ENCODE measurements around the gene AURKA. TPM values are rescaled to one million over a fixed set of nuclear protein-coding genes. Genes with fewer than 3 reads are reported as not detected.
A peak's percentile ranks its signal among the peaks of the same experiment; 100 is the strongest.
"Not testable (repeated sequence)": the region's sequence is repeated elsewhere in the genome, so short reads cannot be mapped to it uniquely, and the experiment has no call there.

Gene AURKA
- total RNA-seq, 1 donor from 2014 or later = 42.3 TPM

- Mint-ChIP-seq H3K27me3 (no peaks in the 10 kb centered on the region), H3K4me1 (peaks cover 41% of the 10 kb centered on the region), H3K36me3 (ENCODE audit: low read depth) (peaks cover 47% of the 10 kb centered on the region), H3K9me3 (no peaks in the 10 kb centered on the region), H3K4me3 (no peak overlapping the region), H3K27ac (no peak overlapping the region)
- intact Hi-C loops (cut with micrococcal nuclease) = loop anchor here (1.0 to 10.0 kb wide), 7 partner anchors 20 to 1382 kb away; partner anchors contain the start of genes FAM210B, RAE1 and RTF2
- DNase-seq = peak; percentile 72
These were observed 967 bp upstream of the AURKA start for GRCh38 chr20:56392881-56393482.

- no peak overlapping the region for H3K4me3 Mint-ChIP-seq
- H3K27me3 Mint-ChIP-seq = no peaks in the 10 kb centered on the region
- intact Hi-C loops (cut with micrococcal nuclease) = loop anchor here (1.0 to 10.0 kb wide), 8 partner anchors 9 to 1383 kb away; partner anchors contain the start of genes FAM210B, RAE1 and RTF2
- no peak overlapping the region for H3K27ac Mint-ChIP-seq
- H3K4me1 Mint-ChIP-seq = peaks cover 44% of the 10 kb centered on the region
- H3K9me3 Mint-ChIP-seq = no peaks in the 10 kb centered on the region
- H3K36me3 Mint-ChIP-seq (ENCODE audit: low read depth) = peaks cover 39% of the 10 kb centered on the region
- DNase-seq = no peak
These were observed 351 bp downstream of the AURKA start for GRCh38 chr20:56391596-56392131.

- H3K9me3 Mint-ChIP-seq = no peaks in the 10 kb centered on the region
- intact Hi-C loops (cut with micrococcal nuclease) = loop anchor here (1.0 to 10.0 kb wide), 4 partner anchors 9 to 1384 kb away; partner anchors contain the start of gene RAE1
- DNase-seq = peak; percentile 55
- H3K4me3 Mint-ChIP-seq = no peak overlapping the region
- no peak overlapping the region for H3K27ac Mint-ChIP-seq
- peaks cover 46% of the 10 kb centered on the region for H3K4me1 Mint-ChIP-seq
- no peaks in the 10 kb centered on the region for H3K27me3 Mint-ChIP-seq
- H3K36me3 Mint-ChIP-seq (ENCODE audit: low read depth) = peaks cover 43% of the 10 kb centered on the region
These were observed 978 bp downstream of the AURKA start for GRCh38 chr20:56391037-56391436.

GRCh38 chr20:56390396-56390795 lies 1.6 kb downstream of the AURKA start:
- peaks cover 47% of the 10 kb centered on the region for H3K4me1 Mint-ChIP-seq
- intact Hi-C loops (cut with micrococcal nuclease) = loop anchor here (5.0 to 10.0 kb wide), 3 partner anchors 964 to 1384 kb away; partner anchors contain the start of gene RAE1

GRCh38 chr20:56389807-56390206 lies 2.2 kb downstream of the AURKA start:
- DNase-seq = peak; percentile 53
- Mint-ChIP-seq H3K9me3 (no peaks in the 10 kb centered on the region), H3K4me3 (peak overlapping the region; percentile 13), H3K27me3 (no peaks in the 10 kb centered on the region), H3K36me3 (ENCODE audit: low read depth) (peaks cover 44% of the 10 kb centered on the region), H3K27ac (peak overlapping the region; percentile 48), H3K4me1 (peaks cover 47% of the 10 kb centered on the region)
- intact Hi-C loops (cut with micrococcal nuclease) = loop anchor here (5.0 to 10.0 kb wide), 3 partner anchors 965 to 1385 kb away; partner anchors contain the start of gene RAE1

More at GRCh38 chr20:56390396-56390795, 1.6 kb downstream of the AURKA start:
- not testable (repeated sequence) for H3K27me3 Mint-ChIP-seq, H3K27ac Mint-ChIP-seq, H3K9me3 Mint-ChIP-seq, DNase-seq
- peak overlapping the region; percentile 13 for H3K4me3 Mint-ChIP-seq
- peaks cover 41% of the 10 kb centered on the region for H3K36me3 Mint-ChIP-seq (ENCODE audit: low read depth)

DNA sequence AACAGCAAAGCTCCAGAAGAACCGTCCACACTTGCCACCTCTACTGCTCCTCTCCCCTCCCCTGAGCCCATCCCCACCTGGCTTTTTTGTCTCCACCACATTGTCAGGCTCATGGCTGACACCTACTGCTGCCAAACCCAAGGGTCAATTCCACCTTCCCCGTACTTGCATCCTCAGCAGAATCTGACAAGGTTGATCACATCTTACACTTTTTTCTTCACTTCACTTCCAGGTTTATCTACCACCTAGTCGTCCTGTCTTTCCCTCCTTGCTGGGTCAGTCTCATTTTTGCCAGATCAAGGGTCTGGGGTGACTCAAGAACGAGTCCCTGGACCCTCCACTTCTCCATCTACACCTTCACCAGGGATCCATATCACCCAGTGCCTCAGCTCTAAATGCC lies 3.1 kb downstream of the AURKA start:
- Mint-ChIP-seq H3K36me3 (ENCODE audit: low read depth) (peaks cover 45% of the 10 kb centered on the region), H3K4me1 (peaks cover 45% of the 10 kb centered on the region), H3K9me3 (no peaks in the 10 kb centered on the region), H3K4me3 (no peak overlapping the region), H3K27ac (peak overlapping the region; percentile 48), H3K27me3 (no peaks in the 10 kb centered on the region)
- no peak for DNase-seq
- intact Hi-C loops (cut with micrococcal nuclease) = no loop called here

- H3K4me3 Mint-ChIP-seq = no peak overlapping the region
- H3K27ac Mint-ChIP-seq = no peak overlapping the region
- intact Hi-C loops (cut with micrococcal nuclease) = no loop called here
- H3K27me3 Mint-ChIP-seq = no peaks in the 10 kb centered on the region
- peaks cover 51% of the 10 kb centered on the region for H3K4me1 Mint-ChIP-seq
- peaks cover 54% of the 10 kb centered on the region for H3K36me3 Mint-ChIP-seq (ENCODE audit: low read depth)
- no peaks in the 10 kb centered on the region for H3K9me3 Mint-ChIP-seq
- no peak for DNase-seq
These were observed 5.8 kb downstream of the AURKA start for GRCh38 chr20:56386219-56386618.

GRCh38 chr20:56385130-56385529 lies 6.9 kb downstream of the AURKA start:
- Mint-ChIP-seq H3K4me3 (no peak overlapping the region), H3K27ac (no peak overlapping the region), H3K27me3 (no peaks in the 10 kb centered on the region), H3K4me1 (peaks cover 51% of the 10 kb centered on the region), H3K36me3 (ENCODE audit: low read depth) (peaks cover 61% of the 10 kb centered on the region), H3K9me3 (no peaks in the 10 kb centered on the region)
- DNase-seq = no peak
- intact Hi-C loops (cut with micrococcal nuclease) = no loop called here

- Mint-ChIP-seq H3K27ac (no peak overlapping the region), H3K27me3 (no peaks in the 10 kb centered on the region), H3K4me1 (peaks cover 48% of the 10 kb centered on the region), H3K36me3 (ENCODE audit: low read depth) (peaks cover 60% of the 10 kb centered on the region), H3K9me3 (no peaks in the 10 kb centered on the region), H3K4me3 (no peak overlapping the region)
- no peak for DNase-seq
- intact Hi-C loops (cut with micrococcal nuclease) = no loop called here
These were observed 8.7 kb downstream of the AURKA start for GRCh38 chr20:56383334-56383733.

DNA sequence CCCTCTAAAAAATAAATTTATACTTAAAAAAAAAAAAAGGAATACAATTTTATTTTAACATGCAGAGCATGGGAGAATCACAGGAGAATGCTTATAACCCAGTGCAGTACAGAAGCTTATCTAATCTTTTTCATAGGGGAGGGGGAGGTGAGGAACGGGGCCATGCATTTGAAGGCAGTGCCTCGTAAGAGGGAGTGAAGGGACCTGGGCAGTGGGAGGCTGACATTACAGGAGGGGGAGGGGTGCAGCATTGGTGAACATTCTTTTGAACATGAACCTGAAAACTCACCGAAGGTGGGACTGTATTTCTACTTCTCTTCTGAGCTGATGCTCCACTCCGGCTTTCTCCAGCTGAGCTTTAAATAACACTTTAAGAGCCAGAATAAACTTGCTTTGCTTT lies 9.3 kb downstream of the AURKA start:
- peak overlapping the region; percentile 12 for H3K27ac Mint-ChIP-seq
- H3K36me3 Mint-ChIP-seq (ENCODE audit: low read depth) = peaks cover 62% of the 10 kb centered on the region
- no peaks in the 10 kb centered on the region for H3K27me3 Mint-ChIP-seq
- DNase-seq = no peak
- peaks cover 45% of the 10 kb centered on the region for H3K4me1 Mint-ChIP-seq
- no peaks in the 10 kb centered on the region for H3K9me3 Mint-ChIP-seq
- intact Hi-C loops (cut with micrococcal nuclease) = loop anchor here (1.0 kb wide), 1 partner anchor 9 kb away; no protein-coding TSS in a partner anchor
- H3K4me3 Mint-ChIP-seq = no peak overlapping the region

DNA sequence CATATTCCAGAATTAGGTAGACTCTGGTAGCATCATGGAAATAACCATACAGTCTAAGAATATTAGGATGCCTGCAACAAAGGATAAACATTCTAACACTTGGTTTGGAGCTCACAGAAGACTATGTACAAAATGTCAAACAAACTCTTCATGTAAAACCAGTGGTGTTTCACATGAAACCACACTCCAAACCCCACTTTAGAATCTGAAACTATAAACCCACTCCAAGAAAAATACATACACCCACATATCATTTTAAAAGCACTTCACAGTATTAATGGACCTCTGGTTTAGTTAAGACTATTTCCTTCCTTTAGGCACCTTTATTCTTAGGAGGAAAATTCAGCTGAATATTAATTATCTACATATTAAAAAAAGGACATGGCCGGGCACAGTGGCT lies 10.5 kb downstream of the AURKA start:
- H3K36me3 Mint-ChIP-seq (ENCODE audit: low read depth) = peaks cover 65% of the 10 kb centered on the region
- H3K27ac Mint-ChIP-seq = peak overlapping the region; percentile 23
- H3K4me3 Mint-ChIP-seq = no peak overlapping the region
- no peaks in the 10 kb centered on the region for H3K27me3 Mint-ChIP-seq
- peaks cover 50% of the 10 kb centered on the region for H3K4me1 Mint-ChIP-seq
- H3K9me3 Mint-ChIP-seq = no peaks in the 10 kb centered on the region
- intact Hi-C loops (cut with micrococcal nuclease) = no loop called here
- DNase-seq = no peak

DNA sequence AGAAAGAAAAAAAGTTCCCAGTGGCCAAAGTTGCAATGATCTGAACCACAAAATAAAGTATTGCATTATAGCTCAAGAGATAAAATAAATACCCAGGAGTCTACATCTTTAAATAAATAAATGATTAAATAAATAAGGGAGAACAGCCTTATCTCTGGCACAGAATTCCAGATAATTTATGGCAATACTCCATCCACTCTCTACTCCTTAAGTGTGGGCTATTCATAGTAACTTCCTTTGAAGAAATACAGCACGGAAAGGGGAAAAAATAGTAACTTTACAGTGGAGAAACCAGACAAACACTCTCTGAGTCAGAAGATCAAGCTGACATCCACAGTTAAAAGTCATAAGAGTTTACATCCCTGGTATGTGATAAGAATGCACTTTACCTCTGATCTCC lies 11.6 kb downstream of the AURKA start:
- no peak for DNase-seq
- Mint-ChIP-seq H3K36me3 (ENCODE audit: low read depth) (peaks cover 68% of the 10 kb centered on the region), H3K4me1 (peaks cover 56% of the 10 kb centered on the region), H3K27ac (no peak overlapping the region), H3K27me3 (no peaks in the 10 kb centered on the region), H3K4me3 (no peak overlapping the region), H3K9me3 (no peaks in the 10 kb centered on the region)
- intact Hi-C loops (cut with micrococcal nuclease) = no loop called here

DNA sequence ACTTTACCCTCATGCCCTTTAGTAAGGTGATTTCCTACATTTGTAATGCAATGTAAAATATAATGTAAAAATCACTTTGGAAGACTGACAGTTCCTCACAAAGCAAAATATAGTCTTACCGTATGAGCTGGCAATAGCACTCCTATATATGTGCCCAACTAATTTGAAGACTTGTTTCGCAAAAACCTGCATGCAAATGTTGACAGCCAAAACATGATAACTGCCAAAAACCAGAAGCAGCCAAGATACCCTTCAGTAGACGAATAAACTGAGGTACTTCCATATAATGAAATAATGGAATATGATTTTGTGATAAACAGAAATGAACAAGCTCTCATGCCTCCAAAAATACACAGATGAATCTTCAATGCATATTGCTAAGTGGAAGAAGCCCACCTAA lies 13.6 kb downstream of the AURKA start:
- no peaks in the 10 kb centered on the region for H3K9me3 Mint-ChIP-seq
- peaks cover 64% of the 10 kb centered on the region for H3K36me3 Mint-ChIP-seq (ENCODE audit: low read depth)
- H3K27me3 Mint-ChIP-seq = no peaks in the 10 kb centered on the region
- no peak for DNase-seq
- peak overlapping the region; percentile 30 for H3K27ac Mint-ChIP-seq
- no peak overlapping the region for H3K4me3 Mint-ChIP-seq
- intact Hi-C loops (cut with micrococcal nuclease) = no loop called here
- peaks cover 58% of the 10 kb centered on the region for H3K4me1 Mint-ChIP-seq

DNA sequence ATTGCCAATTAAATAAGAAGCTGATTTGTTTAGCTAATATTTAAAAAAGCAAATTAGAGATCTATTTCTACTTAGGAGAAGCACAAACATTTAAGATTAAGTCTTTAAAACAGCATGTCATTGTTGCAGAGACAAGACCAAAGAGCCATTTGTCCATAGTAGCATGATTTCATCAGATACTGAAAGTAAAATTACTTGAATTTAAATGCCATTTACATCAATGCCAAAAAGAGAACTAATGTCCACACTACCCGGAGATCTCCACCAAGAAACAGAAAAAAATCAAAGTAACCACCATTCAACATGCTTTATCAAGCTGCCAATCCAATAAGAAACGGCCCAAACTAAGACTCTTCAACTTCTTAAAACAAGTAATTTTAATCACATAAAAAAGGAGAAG lies 15.7 kb downstream of the AURKA start:
- intact Hi-C loops (cut with micrococcal nuclease) = no loop called here
- H3K27me3 Mint-ChIP-seq = no peaks in the 10 kb centered on the region
- DNase-seq = no peak
- peaks cover 53% of the 10 kb centered on the region for H3K4me1 Mint-ChIP-seq
- H3K36me3 Mint-ChIP-seq (ENCODE audit: low read depth) = peaks cover 60% of the 10 kb centered on the region
- no peak overlapping the region for H3K4me3 Mint-ChIP-seq
- peak overlapping the region; percentile 5 for H3K27ac Mint-ChIP-seq
- no peaks in the 10 kb centered on the region for H3K9me3 Mint-ChIP-seq
